Activated CD4-positive, alpha-beta memory T cell treated with anti-CD3 and anti-CD28 coated beads for 36 hours (primary cell): ENCODE measurements around the gene NUP37. TPM values are rescaled to one million over a fixed set of nuclear protein-coding genes. Genes with fewer than 3 reads are reported as not detected.
"Not testable (repeated sequence)": the region's sequence is repeated elsewhere in the genome, so short reads cannot be mapped to it uniquely, and the experiment has no call there.

Experiments used
- CTCF ChIA-PET: fragments of 350-600 bp; sonication (Branson Sonifier 250); formaldehyde crosslinking; loops from one replicate; lab custom pipeline; 2021; ENCODE audit warnings: antibody characterized with exemption, inconsistent platforms; lab: Charles Lee
- POLR2A ChIA-PET: fragments of 350-600 bp; sonication (Branson Sonifier 250); formaldehyde crosslinking; loops from one replicate; lab custom pipeline; 2021; ENCODE audit warnings: antibody characterized with exemption; lab: Charles Lee
- DNase-seq: peaks from one replicate; pipeline ENCODE4 v3.0.0-alpha.2; 2020
- H3K27ac Mint-ChIP-seq: one replicate; pipeline ENCODE4 v1.8.0; 2021; ENCODE audit warnings: mixed read lengths
- H3K27me3 Mint-ChIP-seq: one replicate; pipeline ENCODE4 v1.8.0; 2021; ENCODE audit warnings: mixed read lengths
- H3K36me3 Mint-ChIP-seq: one replicate; pipeline ENCODE4 v1.8.0; 2021; ENCODE audit warnings: mixed read lengths
- H3K4me1 Mint-ChIP-seq: one replicate; pipeline ENCODE4 v1.8.0; 2021; ENCODE audit warnings: low read depth, mixed read lengths
- H3K4me3 Mint-ChIP-seq: one replicate; pipeline ENCODE4 v1.8.0; 2021; ENCODE audit warnings: mild to moderate bottlenecking, mixed read lengths
- H3K9me3 Mint-ChIP-seq: one replicate; pipeline ENCODE4 v1.8.0; 2021; ENCODE audit warnings: mixed read lengths
- intact Hi-C: fragments of 100-400 bp; cut with micrococcal nuclease; formaldehyde crosslinking; loops from one replicate; pipeline ENCODE4 v1.15.1; 2023
- total RNA-seq, 2 experiments: library from RNA; stranded (reverse); gene quantifications; one replicate each; pipeline ENCODE4 v1.2.3, GENCODE V29; 2021

NUP37 gene
- 10 to 100 TPM; 86.8 to 89.5 TPM for total RNA-seq

- intact Hi-C loops, result loop anchor here (1.0 to 5.0 kb wide), 6 partner anchors 48 to 423 kb away; partner anchors contain the start of genes CHPT1 and DRAM1
- Mint-ChIP-seq H3K9me3 (no peaks in the 10 kb centered on the region), H3K4me3 (peak within 1 kb of the TSS; percentile 87), H3K36me3 (peaks cover 19% of the 10 kb centered on the region), H3K27ac (peak within 1 kb of the TSS; percentile 82), H3K27me3 (no peaks in the 10 kb centered on the region), H3K4me1 (peaks cover 19% of the 10 kb centered on the region)
- DNase-seq, result peak; percentile 95
- CTCF ChIA-PET, result interaction anchor here (1.0 to 1.1 kb wide), 3 partner anchors 50 to 180 kb away, joined by 3 read pairs; no protein-coding TSS in a partner anchor
- POLR2A ChIA-PET, result interaction anchor here (1.2 to 2.0 kb wide), 2 partner anchors 58 to 61 kb away, joined by 3 to 9 read pairs; partner anchors contain the start of gene WASHC3
These were observed at the start of gene NUP37, which contains the start of gene PARPBP for GRCh38 chr12:102119674-102120563. Gene NUP37 (minus strand): TSS chr12:102120114. CDS start chr12:102118518, 1,596 bp downstream. Gene PARPBP (plus strand): TSS chr12:102120183. CDS start chr12:102123889, 3,706 bp downstream.

GRCh38 chr12:102167821-102168604 is 48.1 kb upstream of the NUP37 start:
- DNase-seq, result no peak
- CTCF ChIA-PET, result no interaction called here
- no peaks in the 10 kb centered on the region for H3K27me3 Mint-ChIP-seq
- peak overlapping the region; percentile 60 for H3K27ac Mint-ChIP-seq
- POLR2A ChIA-PET, result no interaction called here
- peaks cover 3% of the 10 kb centered on the region for H3K36me3 Mint-ChIP-seq
- peaks cover 15% of the 10 kb centered on the region for H3K4me1 Mint-ChIP-seq
- no peaks in the 10 kb centered on the region for H3K9me3 Mint-ChIP-seq
- intact Hi-C loops, result loop anchor here (1.0 to 5.0 kb wide), 4 partner anchors 29 to 251 kb away; partner anchors contain the start of genes NUP37, PARPBP and PMCH
- no peak overlapping the region for H3K4me3 Mint-ChIP-seq

GRCh38 chr12:102163383-102163782 is 43.5 kb upstream of the NUP37 start:
- ChIA-PET POLR2A (no interaction called here), CTCF (interaction anchor here (0.8 kb wide), 1 partner anchor 10 kb away, joined by 3 read pairs; no protein-coding TSS in a partner anchor)
- Mint-ChIP-seq H3K27me3 (no peaks in the 10 kb centered on the region), H3K4me3 (no peak overlapping the region), H3K36me3 (no peaks in the 10 kb centered on the region), H3K27ac (no peak overlapping the region), H3K9me3 (no peaks in the 10 kb centered on the region), H3K4me1 (peaks cover 11% of the 10 kb centered on the region)
- no peak for DNase-seq
- intact Hi-C loops, result no loop called here

GRCh38 chr12:102155206-102155605 is 35.3 kb upstream of the NUP37 start:
- POLR2A ChIA-PET, result not testable (repeated sequence)

GRCh38 chr12:102147062-102147587 is 27.2 kb upstream of the NUP37 start:
- H3K9me3 Mint-ChIP-seq, intact Hi-C loops, H3K36me3 Mint-ChIP-seq, POLR2A ChIA-PET, H3K4me1 Mint-ChIP-seq, H3K27ac Mint-ChIP-seq, CTCF ChIA-PET, DNase-seq, H3K4me3 Mint-ChIP-seq, H3K27me3 Mint-ChIP-seq: not testable (repeated sequence)

More at GRCh38 chr12:102155206-102155605, 35.3 kb upstream of the NUP37 start:
- H3K9me3 Mint-ChIP-seq, H3K4me1 Mint-ChIP-seq, CTCF ChIA-PET, H3K27me3 Mint-ChIP-seq, H3K4me3 Mint-ChIP-seq, H3K27ac Mint-ChIP-seq, intact Hi-C loops, DNase-seq, H3K36me3 Mint-ChIP-seq: not testable (repeated sequence)

- H3K27ac Mint-ChIP-seq, result no peak overlapping the region
- intact Hi-C loops, result no loop called here
- peaks cover 12% of the 10 kb centered on the region for H3K36me3 Mint-ChIP-seq
- CTCF ChIA-PET, result no interaction called here
- H3K9me3 Mint-ChIP-seq, result no peaks in the 10 kb centered on the region
- POLR2A ChIA-PET, result no interaction called here
- H3K4me1 Mint-ChIP-seq, result peaks cover 6% of the 10 kb centered on the region
- H3K4me3 Mint-ChIP-seq, result no peak overlapping the region
- DNase-seq, result no peak
- H3K27me3 Mint-ChIP-seq, result no peaks in the 10 kb centered on the region
These were observed 24.3 kb upstream of the NUP37 start for GRCh38 chr12:102144221-102144620.

- H3K4me3 Mint-ChIP-seq, DNase-seq, intact Hi-C loops, H3K27me3 Mint-ChIP-seq, H3K4me1 Mint-ChIP-seq, H3K9me3 Mint-ChIP-seq, POLR2A ChIA-PET, H3K27ac Mint-ChIP-seq: not testable (repeated sequence)
- H3K36me3 Mint-ChIP-seq, result peaks cover 16% of the 10 kb centered on the region
- CTCF ChIA-PET, result interaction anchor here (0.6 kb wide), 1 partner anchor 10 kb away, joined by 4 read pairs; no protein-coding TSS in a partner anchor
These were observed 23.0 kb upstream of the NUP37 start for GRCh38 chr12:102142866-102143373.

- intact Hi-C loops, H3K27ac Mint-ChIP-seq, H3K4me1 Mint-ChIP-seq, DNase-seq, H3K27me3 Mint-ChIP-seq, CTCF ChIA-PET, POLR2A ChIA-PET, H3K9me3 Mint-ChIP-seq, H3K4me3 Mint-ChIP-seq: not testable (repeated sequence)
- H3K36me3 Mint-ChIP-seq, result peaks cover 22% of the 10 kb centered on the region
These were observed 17.7 kb upstream of the NUP37 start for GRCh38 chr12:102137619-102138018.

- H3K4me3 Mint-ChIP-seq, DNase-seq, CTCF ChIA-PET, POLR2A ChIA-PET, intact Hi-C loops, H3K27me3 Mint-ChIP-seq, H3K27ac Mint-ChIP-seq, H3K4me1 Mint-ChIP-seq, H3K9me3 Mint-ChIP-seq: not testable (repeated sequence)
- H3K36me3 Mint-ChIP-seq, result peaks cover 26% of the 10 kb centered on the region
These were observed 11.5 kb upstream of the NUP37 start for GRCh38 chr12:102131442-102131841.

- H3K27me3 Mint-ChIP-seq, H3K9me3 Mint-ChIP-seq, POLR2A ChIA-PET, H3K4me1 Mint-ChIP-seq, H3K27ac Mint-ChIP-seq, CTCF ChIA-PET, intact Hi-C loops, DNase-seq, H3K4me3 Mint-ChIP-seq: not testable (repeated sequence)
- peaks cover 33% of the 10 kb centered on the region for H3K36me3 Mint-ChIP-seq
These were observed 10.8 kb upstream of the NUP37 start for GRCh38 chr12:102130720-102131119.

GRCh38 chr12:102121328-102121727 is 1.4 kb upstream of the NUP37 start:
- H3K36me3 Mint-ChIP-seq, result peaks cover 22% of the 10 kb centered on the region
- peaks cover 19% of the 10 kb centered on the region for H3K4me1 Mint-ChIP-seq
- intact Hi-C loops, result loop anchor here (2.0 to 5.0 kb wide), 4 partner anchors 185 to 424 kb away; partner anchors contain the start of genes CHPT1 and DRAM1
- peak overlapping the region; percentile 87 for H3K4me3 Mint-ChIP-seq
- not testable (repeated sequence) for H3K9me3 Mint-ChIP-seq, DNase-seq, H3K27me3 Mint-ChIP-seq, H3K27ac Mint-ChIP-seq
- POLR2A ChIA-PET, result interaction anchor here (1.2 to 1.4 kb wide), 2 partner anchors 28 to 62 kb away, joined by 3 to 4 read pairs; no protein-coding TSS in a partner anchor
- CTCF ChIA-PET, result interaction anchor here (0.7 to 1.0 kb wide), 2 partner anchors 48 to 432 kb away, joined by 3 read pairs; no protein-coding TSS in a partner anchor
